A549 (cell line): ENCODE results near the gene CAMTA1.

Source experiments
- CTCF ChIP-seq: fragments of >200 bp; sonication (Bioruptor Twin); formaldehyde crosslinking; IDR thresholded peaks from 3 replicates; pipeline ENCODE4 v1.5.1; 2016
- MYC ChIP-seq: IDR thresholded peaks from 2 replicates; pipeline ENCODE4 v1.6.1; 2012; ENCODE audit warnings: mild to moderate bottlenecking, inconsistent platforms, low read length, improper control_type of control experiment, borderline replicate concordance
- PHF8 ChIP-seq: fragments of 200-600 bp; sonication (generic); IDR thresholded peaks from 2 replicates; pipeline ENCODE4 v1.6.1; 2016; ENCODE audit warnings: low read depth, mild to moderate bottlenecking, antibody characterized with exemption, moderate library complexity, borderline replicate concordance
- USF2 ChIP-seq: fragments of 450-650 bp; IDR thresholded peaks from 2 replicates; pipeline ENCODE4 v1.6.1; 2014; ENCODE audit warnings: antibody characterized with exemption

GRCh38 chr1:6866825-6867224 lies 81.6 kb downstream of the CAMTA1 start:
- no peak for TF ChIP-seq USF2
- TF ChIP-seq CTCF, result no peak
- TF ChIP-seq PHF8, result no peak
- no peak for TF ChIP-seq MYC
